Ovary (tissue), 9 donors: Measurements from ENCODE around the gene KCNMA1. TPM values are rescaled to one million over a fixed set of nuclear protein-coding genes. Genes with fewer than 3 reads are reported as not detected.

Experiments
- DNase-seq, 5 donors: peaks; one replicate each; pipeline ENCODE4 v3.0.0-alpha.2; 2019 to 2020
- H3K27ac ChIP-seq, 2 donors: fragments of 200-600 bp; one replicate each; pipeline versions ENCODE4 v1.5.1 to v1.8.0; 2019 to 2022
- H3K27me3 ChIP-seq: fragments of 200-600 bp; one replicate; pipeline ENCODE4 v1.8.0; 2022
- H3K36me3 ChIP-seq: fragments of 200-600 bp; sonication (generic); one replicate; pipeline ENCODE4 v1.5.1; 2019
- H3K4me1 ChIP-seq: one replicate; pipeline ENCODE4 v1.8.1; 2013; ENCODE audit warnings: mild to moderate bottlenecking, moderate library complexity; ENCODE audit not compliant: insufficient read depth
- H3K4me3 ChIP-seq: fragments of 200-600 bp; sonication (generic); one replicate; pipeline ENCODE4 v1.5.1; 2017
- H3K9me3 ChIP-seq, 2 donors: fragments of 200-600 bp in 1 of 2; sonication (generic) in 1 of 2; one replicate each; pipeline versions ENCODE4 v1.5.1 to v1.8.1; 2013 to 2019; ENCODE audit warnings: mild to moderate bottlenecking in 1 of 2, moderate library complexity in 1 of 2
- EP300 ChIP-seq: sonication (generic); formaldehyde crosslinking; IDR thresholded peaks from one replicate; pipeline ENCODE4 v1.6.1; 2017; ENCODE audit warnings: antibody characterized with exemption
- POLR2A ChIP-seq: fragments of 450-650 bp; IDR thresholded peaks from one replicate; pipeline ENCODE4 v1.6.1; 2017; ENCODE audit warnings: antibody characterized with exemption, mild to moderate bottlenecking, moderate library complexity
- WGBS, 3 donors: extraction: QIAGEN DNeasy Blood & Tissue Kit in 1 of 3; methylation state at CpG; one replicate each; pipeline versions ENCODE4 v1.1.5 to v1.1.7; 2013 to 2017; 5-methylcytosine and 5-hydroxymethylcytosine counted together
- intact Hi-C, 4 donors: fragments of 100-400 bp; cut with DNase I; formaldehyde crosslinking; loops; one replicate each; pipeline versions ENCODE4 v1.11.0 to v1.15.1; 2022 to 2023
- polyA plus RNA-seq, 2 donors: library from polyadenylated mRNA; stranded (reverse); fragments of 200-250 nt in 1 of 2; fragments of 350-450 nt in 1 of 2; fragmentation: Illumina TruSeq in 1 of 2; extraction: RNeasy Lipid Tissue Mini Kit (QIAGEN cat#74804) in 1 of 2; gene quantifications; one replicate each; pipeline ENCODE4 v1.2.3, GENCODE V29; 2013 to 2014
- total RNA-seq, 7 donors: library from RNA; depleted of rRNA in 2 of 7; stranded (reverse); fragments of >200 nt in 2 of 7; fragmentation: NEBNext Ultra II Directional in 3 of 7; extraction: Animal tissue kit (Norgen Biotek cat#: 25700) in 3 of 7; gene quantifications; one replicate each; pipeline versions ENCODE4 v1.1.0 to v1.2.4, GENCODE V29; 2016 to 2023
- TF ChIP-seq, protein P1 (sequence below), 3 donors: fragments of 450-650 bp in 2 of 3; fragments of 200-600 bp in 1 of 3; IDR thresholded peaks; one replicate each; pipeline versions ENCODE4 v1.5.1 to v1.8.0; 2016 to 2022; ENCODE audit warnings: antibody characterized with exemption in 3 of 3, mild to moderate bottlenecking in 1 of 3
- donor health status: DM: no; HTN: no; CAD: no; lungs with moderate emphysema.
- donor health status: DM: no; HTN: no; CAD: no.
- donor health status: Bipolar disorder and iron deficiency.
- donor health status: DM: yes; HTN: yes; CAD: no.
- donor health status: DM: no; HTN: no; CAD: no.
- donor health status: DM: yes; HTN: yes; CAD: no.

The KCNMA1 gene
- total and polyA plus RNA-seq, 9 donors, result 7.0 to 83.8 (median 25.1) TPM

DNA sequence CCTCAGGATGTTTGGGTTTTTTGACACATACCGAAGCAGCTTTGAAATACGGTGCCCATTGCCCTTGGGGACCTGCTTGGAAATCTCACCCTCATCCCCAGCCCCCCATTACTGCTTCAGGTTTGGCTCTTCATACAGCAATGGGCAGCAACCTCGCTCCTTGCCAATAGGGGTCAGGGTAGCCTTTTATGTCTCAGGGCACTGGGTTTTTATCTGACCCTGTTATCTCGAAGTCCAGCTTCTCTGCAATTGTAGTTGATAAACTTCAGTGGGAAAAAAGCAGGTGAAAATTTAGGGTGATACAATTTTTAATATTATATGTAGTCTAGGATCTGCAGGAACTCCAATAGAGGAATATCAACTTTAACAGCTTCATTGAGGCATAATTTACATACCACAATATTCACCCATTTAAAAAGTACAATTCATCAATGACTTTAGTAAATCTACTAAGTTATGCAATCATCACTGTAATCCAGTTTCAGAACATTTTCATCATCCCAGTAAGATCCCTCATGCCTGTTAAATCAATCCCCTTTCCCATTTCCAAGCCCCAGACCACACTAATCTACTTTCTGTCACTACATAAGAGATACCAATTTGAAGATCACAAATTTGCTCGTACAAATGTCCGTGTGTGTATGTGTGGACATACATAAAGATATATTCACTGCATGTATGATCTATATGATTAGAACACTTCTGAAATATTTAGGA is 386.2 kb downstream of the KCNMA1 start:
- intact Hi-C loops, result no loop called here
- DNase-seq, result no peak
- TF ChIP-seq, protein P1, sequence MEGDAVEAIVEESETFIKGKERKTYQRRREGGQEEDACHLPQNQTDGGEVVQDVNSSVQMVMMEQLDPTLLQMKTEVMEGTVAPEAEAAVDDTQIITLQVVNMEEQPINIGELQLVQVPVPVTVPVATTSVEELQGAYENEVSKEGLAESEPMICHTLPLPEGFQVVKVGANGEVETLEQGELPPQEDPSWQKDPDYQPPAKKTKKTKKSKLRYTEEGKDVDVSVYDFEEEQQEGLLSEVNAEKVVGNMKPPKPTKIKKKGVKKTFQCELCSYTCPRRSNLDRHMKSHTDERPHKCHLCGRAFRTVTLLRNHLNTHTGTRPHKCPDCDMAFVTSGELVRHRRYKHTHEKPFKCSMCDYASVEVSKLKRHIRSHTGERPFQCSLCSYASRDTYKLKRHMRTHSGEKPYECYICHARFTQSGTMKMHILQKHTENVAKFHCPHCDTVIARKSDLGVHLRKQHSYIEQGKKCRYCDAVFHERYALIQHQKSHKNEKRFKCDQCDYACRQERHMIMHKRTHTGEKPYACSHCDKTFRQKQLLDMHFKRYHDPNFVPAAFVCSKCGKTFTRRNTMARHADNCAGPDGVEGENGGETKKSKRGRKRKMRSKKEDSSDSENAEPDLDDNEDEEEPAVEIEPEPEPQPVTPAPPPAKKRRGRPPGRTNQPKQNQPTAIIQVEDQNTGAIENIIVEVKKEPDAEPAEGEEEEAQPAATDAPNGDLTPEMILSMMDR (IDR thresholded peaks at IDR 0.05), result no peak
- TF ChIP-seq POLR2A, result no peak
- no peak for TF ChIP-seq EP300
- Histone ChIP-seq H3K36me3 (no peaks in the 10 kb centered on the region), H3K4me3 (no peak overlapping the region), H3K27me3 (no peaks in the 10 kb centered on the region), H3K27ac (no peak overlapping the region), H3K4me1 (peaks cover 7% of the 10 kb centered on the region), H3K9me3 (no peaks in the 10 kb centered on the region)
- WGBS, 3 donors, result 76 to 82% (median 77%) methylated on average over 6 of the region's 6 CpGs

GRCh38 chr10:77249901-77250459 is 387.6 kb downstream of the KCNMA1 start:
- WGBS, 3 donors, result 48 to 59% (median 51%) methylated on average over 3 of the region's 3 CpGs
- H3K9me3 ChIP-seq, result no peaks in the 10 kb centered on the region
- no peak overlapping the region for H3K4me3 ChIP-seq
- H3K27me3 ChIP-seq, result no peaks in the 10 kb centered on the region
- DNase-seq, result no peak
- peaks cover 18% of the 10 kb centered on the region for H3K4me1 ChIP-seq
- intact Hi-C loops, result loop anchor here in 1 of 4 donors (10.0 kb wide), 1 partner anchor 75 kb away; no protein-coding TSS in a partner anchor
- TF ChIP-seq EP300, result no peak
- no peak for TF ChIP-seq POLR2A
- TF ChIP-seq, protein P1 (IDR thresholded peaks at IDR 0.05), result no peak
- no peaks in the 10 kb centered on the region for H3K36me3 ChIP-seq
- H3K27ac ChIP-seq, result no peak overlapping the region

GRCh38 chr10:77248104-77248790 is 389.4 kb downstream of the KCNMA1 start:
- WGBS, 3 donors, result 72 to 89% (median 76%) methylated on average over 5 of the region's 5 CpGs
- no peak overlapping the region for H3K27ac ChIP-seq
- H3K4me1 ChIP-seq, result peaks cover 25% of the 10 kb centered on the region
- H3K36me3 ChIP-seq, result no peaks in the 10 kb centered on the region
- no peak for DNase-seq
- TF ChIP-seq, protein P1 (IDR thresholded peaks at IDR 0.05), result no peak
- TF ChIP-seq POLR2A (no peak), EP300 (no peak)
- intact Hi-C loops, result loop anchor here in 1 of 4 donors (10.0 kb wide), 1 partner anchor 73 kb away; no protein-coding TSS in a partner anchor
- H3K9me3 ChIP-seq, result no peaks in the 10 kb centered on the region
- no peaks in the 10 kb centered on the region for H3K27me3 ChIP-seq
- no peak overlapping the region for H3K4me3 ChIP-seq

DNA sequence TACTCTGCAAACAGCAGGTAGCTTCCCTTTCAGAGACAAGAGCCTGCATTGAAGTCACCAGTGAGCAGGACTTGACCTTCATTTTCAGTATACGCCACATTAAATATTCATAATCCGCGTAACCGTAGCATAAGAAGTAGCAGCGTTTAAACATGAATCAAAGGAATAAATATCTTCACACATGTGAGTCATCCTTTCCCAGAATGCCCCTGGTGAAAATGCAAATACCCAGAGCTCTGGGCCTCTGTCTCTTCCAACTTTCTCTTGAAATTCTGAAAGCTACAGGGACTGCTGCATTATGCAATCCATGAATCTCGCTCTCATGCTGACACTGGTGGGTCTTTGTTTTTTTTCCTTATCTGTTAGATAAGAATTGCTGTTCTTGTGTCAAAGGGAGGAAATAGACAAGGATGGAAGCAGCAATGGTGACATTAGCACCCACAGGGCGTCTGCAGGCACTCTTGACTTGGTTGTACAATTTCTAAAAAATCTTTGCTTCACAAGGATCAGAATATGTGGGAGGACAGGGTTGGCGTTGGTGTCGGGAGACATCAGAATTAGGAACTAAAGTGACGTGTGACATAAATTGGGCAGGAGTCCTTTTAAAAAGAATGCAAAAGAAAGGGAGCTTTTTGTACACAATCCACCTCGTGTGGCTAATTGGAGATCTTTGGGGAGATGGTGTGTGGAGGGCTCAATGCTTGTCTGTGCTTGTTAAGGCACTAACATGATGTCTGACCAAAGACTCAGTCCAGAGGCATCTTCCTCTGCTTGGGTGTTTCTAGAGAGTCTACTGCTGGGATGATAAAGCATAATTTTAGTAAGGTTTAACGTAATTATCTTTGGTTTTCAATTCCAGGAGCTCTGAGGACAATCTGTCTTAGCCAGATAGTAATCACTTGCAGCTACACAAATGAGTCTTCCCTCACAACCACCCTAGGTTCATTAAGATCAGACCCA is 390.3 kb downstream of the KCNMA1 start:
- H3K27me3 ChIP-seq, result no peaks in the 10 kb centered on the region
- H3K4me3 ChIP-seq, result no peak overlapping the region
- WGBS, 3 donors, result 68 to 73% (median 69%) methylated on average over 12 of the region's 12 CpGs
- no peak overlapping the region for H3K27ac ChIP-seq
- peaks cover 30% of the 10 kb centered on the region for H3K4me1 ChIP-seq
- intact Hi-C loops, result loop anchor here in 1 of 4 donors (10.0 kb wide), 1 partner anchor 73 kb away; no protein-coding TSS in a partner anchor
- no peak for DNase-seq
- H3K36me3 ChIP-seq, result no peaks in the 10 kb centered on the region
- no peak for TF ChIP-seq POLR2A
- no peak for TF ChIP-seq EP300
- TF ChIP-seq, protein P1 (IDR thresholded peaks at IDR 0.05), result no peak
- no peaks in the 10 kb centered on the region for H3K9me3 ChIP-seq
